IPS DF 19.7 (cell line): ENCODE results near the gene CSTF1.
"Not testable (repeated sequence)": the region's sequence is repeated elsewhere in the genome, so short reads cannot be mapped to it uniquely, and the experiment has no call there.

ENCODE experiments used
- DNase-seq: peaks from one replicate; pipeline ENCODE4 v3.0.0-alpha.2; 2013; ENCODE audit warnings: low read depth, low spot score

CSTF1 gene

DNA sequence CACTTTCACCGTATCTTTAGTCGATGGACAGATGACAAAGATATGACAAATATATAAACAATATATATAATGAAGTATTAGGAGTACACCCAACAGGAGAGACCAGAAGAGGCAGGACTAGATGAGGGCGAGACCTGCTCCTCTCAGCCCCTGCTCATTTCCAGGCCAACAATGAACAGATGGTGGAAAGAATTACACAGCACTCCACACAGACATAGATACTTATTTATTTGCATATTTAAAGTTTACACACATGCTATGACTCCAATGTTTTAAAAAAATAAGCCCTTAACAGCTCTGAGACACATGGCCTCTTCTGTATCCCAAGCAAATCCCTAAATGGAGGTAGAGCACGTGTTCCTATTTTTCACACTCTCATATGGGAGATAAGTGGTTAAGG, 23.3 kb upstream of the CSTF1 start:
- DNase-seq: no peak

DNA sequence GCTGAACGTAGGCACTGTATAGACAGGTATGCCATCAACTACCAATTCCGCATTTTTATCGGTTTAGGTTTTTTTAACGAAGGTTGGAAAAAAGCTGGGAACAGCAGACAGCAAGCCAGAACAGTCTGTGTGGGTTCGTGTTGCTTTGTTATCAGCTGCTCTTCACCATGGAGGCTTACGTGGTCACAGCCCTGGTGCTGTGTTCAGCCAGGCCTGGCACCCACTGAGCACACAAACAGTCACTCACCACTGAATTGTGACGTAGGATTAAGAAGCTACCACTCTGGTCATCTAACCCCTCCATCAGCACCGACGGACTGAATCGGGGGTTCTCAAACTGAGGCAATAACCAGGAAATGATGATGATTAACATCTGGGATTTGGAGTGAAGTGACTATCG, 20.5 kb upstream of the CSTF1 start:
- no peak for DNase-seq

DNA sequence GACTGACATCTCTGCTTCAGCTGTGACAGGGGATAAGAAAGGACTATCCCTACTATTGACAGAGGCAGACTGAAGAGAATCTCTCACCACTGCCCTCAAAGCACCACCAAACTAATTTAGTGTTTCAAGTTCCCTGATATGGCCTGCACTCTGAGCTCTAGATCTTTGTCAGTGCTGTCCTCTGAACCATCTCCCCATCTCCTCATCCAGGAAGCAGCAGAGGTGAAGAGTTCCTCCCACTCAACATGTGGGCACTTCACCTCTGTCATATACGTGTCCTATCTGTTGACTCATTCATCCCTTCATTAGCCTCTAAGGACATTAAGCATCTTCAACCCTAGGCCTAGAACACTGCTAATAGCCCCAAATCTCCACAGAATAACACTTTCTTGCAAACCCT, 19.6 kb upstream of the CSTF1 start:
- no peak for DNase-seq

DNA sequence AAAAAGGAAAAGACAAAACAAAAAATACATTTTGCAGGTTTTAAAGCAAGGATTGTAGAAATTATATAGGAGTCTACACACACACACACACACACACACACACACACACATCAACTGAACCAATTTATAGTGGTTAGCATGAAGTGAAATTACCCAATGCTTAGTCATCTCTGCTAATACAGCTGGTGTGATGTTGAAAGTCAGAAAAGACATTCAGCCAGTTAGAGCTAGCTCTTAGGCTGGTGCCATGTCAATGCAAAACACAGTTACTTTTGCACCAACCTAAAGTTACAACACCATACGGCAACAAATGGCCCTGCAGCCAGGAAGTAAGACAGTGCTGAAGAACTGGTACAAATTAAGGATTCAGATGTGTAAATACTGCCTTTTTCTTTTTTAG, 18.5 kb upstream of the CSTF1 start:
- DNase-seq: no peak

DNA sequence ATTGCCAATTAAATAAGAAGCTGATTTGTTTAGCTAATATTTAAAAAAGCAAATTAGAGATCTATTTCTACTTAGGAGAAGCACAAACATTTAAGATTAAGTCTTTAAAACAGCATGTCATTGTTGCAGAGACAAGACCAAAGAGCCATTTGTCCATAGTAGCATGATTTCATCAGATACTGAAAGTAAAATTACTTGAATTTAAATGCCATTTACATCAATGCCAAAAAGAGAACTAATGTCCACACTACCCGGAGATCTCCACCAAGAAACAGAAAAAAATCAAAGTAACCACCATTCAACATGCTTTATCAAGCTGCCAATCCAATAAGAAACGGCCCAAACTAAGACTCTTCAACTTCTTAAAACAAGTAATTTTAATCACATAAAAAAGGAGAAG, 16.1 kb upstream of the CSTF1 start:
- DNase-seq: no peak

DNA sequence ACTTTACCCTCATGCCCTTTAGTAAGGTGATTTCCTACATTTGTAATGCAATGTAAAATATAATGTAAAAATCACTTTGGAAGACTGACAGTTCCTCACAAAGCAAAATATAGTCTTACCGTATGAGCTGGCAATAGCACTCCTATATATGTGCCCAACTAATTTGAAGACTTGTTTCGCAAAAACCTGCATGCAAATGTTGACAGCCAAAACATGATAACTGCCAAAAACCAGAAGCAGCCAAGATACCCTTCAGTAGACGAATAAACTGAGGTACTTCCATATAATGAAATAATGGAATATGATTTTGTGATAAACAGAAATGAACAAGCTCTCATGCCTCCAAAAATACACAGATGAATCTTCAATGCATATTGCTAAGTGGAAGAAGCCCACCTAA, 14.1 kb upstream of the CSTF1 start:
- DNase-seq: no peak

DNA sequence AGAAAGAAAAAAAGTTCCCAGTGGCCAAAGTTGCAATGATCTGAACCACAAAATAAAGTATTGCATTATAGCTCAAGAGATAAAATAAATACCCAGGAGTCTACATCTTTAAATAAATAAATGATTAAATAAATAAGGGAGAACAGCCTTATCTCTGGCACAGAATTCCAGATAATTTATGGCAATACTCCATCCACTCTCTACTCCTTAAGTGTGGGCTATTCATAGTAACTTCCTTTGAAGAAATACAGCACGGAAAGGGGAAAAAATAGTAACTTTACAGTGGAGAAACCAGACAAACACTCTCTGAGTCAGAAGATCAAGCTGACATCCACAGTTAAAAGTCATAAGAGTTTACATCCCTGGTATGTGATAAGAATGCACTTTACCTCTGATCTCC, 12.1 kb upstream of the CSTF1 start:
- no peak for DNase-seq

DNA sequence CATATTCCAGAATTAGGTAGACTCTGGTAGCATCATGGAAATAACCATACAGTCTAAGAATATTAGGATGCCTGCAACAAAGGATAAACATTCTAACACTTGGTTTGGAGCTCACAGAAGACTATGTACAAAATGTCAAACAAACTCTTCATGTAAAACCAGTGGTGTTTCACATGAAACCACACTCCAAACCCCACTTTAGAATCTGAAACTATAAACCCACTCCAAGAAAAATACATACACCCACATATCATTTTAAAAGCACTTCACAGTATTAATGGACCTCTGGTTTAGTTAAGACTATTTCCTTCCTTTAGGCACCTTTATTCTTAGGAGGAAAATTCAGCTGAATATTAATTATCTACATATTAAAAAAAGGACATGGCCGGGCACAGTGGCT, 10.9 kb upstream of the CSTF1 start:
- DNase-seq: no peak

DNA sequence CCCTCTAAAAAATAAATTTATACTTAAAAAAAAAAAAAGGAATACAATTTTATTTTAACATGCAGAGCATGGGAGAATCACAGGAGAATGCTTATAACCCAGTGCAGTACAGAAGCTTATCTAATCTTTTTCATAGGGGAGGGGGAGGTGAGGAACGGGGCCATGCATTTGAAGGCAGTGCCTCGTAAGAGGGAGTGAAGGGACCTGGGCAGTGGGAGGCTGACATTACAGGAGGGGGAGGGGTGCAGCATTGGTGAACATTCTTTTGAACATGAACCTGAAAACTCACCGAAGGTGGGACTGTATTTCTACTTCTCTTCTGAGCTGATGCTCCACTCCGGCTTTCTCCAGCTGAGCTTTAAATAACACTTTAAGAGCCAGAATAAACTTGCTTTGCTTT, 9.7 kb upstream of the CSTF1 start:
- no peak for DNase-seq

DNA sequence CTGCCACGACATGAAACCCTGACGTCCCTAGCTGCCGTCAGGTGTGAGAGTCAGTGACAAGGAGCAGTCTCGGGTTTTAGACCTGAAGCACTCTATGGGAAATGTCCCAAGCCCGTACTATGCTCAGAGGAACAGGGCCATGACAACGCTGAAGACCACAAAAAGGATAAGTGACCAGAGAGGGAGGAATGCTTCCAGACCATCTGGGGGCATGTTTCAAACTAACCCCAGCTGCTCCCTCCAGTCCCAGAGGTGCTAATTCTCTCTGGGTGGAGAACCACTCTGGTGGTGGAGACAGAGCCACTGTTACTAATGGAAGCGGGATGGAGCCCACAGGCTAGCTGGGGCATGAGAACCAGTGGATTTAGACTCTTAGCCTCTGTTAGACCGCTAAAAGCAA, 9.1 kb upstream of the CSTF1 start:
- no peak for DNase-seq

DNA sequence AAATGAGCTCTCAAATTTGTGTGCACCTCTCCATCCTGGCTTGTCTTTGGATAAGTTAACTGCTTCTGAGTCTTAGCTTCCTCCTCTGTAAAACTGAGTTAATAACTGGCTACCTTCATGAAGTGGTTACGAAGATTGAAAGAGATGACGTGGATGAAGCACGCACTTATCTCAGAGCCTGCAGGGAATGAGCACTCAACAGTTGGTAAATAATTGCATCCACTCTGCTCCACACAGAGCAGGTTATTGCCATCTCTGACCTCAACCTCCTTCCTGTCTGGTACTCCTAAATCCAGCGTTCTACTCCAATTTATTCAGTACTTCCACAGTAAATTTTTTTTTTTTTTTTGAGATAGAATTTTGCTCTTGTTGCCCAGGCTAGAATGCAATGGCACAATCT, 7.3 kb upstream of the CSTF1 start:
- DNase-seq: no peak

DNA sequence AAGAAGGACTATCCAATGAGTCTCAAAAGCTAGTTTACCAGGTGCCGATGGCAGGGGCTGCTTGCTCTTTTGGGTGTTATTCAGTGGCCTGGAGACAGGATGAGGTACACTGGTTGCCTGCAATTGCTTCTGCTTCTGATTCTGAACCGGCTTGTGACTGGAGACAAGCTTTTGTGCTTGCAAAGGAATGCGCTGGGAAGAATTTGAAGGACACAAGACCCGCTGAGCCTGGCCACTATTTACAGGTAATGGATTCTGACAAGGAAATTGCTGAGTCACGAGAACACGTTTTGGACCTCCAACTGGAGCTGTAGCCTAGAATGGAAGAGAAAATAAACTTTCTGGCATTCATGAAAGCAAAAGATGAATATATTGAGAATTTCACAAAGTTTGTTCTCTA, 6.2 kb upstream of the CSTF1 start:
- DNase-seq: no peak

DNA sequence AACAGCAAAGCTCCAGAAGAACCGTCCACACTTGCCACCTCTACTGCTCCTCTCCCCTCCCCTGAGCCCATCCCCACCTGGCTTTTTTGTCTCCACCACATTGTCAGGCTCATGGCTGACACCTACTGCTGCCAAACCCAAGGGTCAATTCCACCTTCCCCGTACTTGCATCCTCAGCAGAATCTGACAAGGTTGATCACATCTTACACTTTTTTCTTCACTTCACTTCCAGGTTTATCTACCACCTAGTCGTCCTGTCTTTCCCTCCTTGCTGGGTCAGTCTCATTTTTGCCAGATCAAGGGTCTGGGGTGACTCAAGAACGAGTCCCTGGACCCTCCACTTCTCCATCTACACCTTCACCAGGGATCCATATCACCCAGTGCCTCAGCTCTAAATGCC, 3.6 kb upstream of the CSTF1 start:
- no peak for DNase-seq

DNA sequence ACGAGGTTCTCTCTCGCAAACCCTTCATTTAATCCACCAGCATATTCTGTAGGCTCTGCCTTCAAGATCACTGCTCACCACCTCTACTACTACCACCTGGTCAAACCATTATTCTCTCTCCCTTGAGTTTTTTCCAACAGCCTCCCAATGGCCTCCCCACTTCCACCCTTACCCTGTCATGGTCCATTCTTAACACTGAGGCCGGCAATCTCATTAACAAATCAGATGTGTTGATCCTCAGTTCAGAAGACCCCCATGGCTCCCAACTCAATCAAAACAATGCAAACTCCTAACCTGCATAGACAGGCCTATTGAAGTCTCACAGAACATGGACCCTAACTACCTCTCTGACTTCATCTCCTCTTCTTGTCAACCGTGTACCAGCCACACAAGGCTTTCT, 2.6 kb upstream of the CSTF1 start:
- DNase-seq: no peak

DNA sequence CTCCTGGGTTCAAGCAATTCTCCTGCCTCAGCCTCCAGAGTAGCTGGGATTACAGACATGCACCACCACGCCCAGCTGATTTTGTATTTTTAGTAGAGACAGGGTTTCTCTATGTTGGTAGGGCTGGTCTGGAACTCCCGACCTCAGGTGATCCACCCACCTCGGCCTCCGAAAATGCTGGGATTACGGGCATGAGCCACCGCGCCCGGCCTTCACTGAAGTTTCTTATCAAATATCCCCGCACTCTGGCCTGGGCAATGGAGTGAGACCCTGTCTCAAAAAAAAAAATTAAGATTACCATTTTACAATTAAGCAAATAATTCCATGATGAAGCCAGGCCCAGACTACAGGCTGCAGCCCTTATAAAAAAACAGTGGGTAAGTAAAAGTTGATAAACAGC, 2.0 kb upstream of the CSTF1 start:
- not testable (repeated sequence) for DNase-seq

DNA sequence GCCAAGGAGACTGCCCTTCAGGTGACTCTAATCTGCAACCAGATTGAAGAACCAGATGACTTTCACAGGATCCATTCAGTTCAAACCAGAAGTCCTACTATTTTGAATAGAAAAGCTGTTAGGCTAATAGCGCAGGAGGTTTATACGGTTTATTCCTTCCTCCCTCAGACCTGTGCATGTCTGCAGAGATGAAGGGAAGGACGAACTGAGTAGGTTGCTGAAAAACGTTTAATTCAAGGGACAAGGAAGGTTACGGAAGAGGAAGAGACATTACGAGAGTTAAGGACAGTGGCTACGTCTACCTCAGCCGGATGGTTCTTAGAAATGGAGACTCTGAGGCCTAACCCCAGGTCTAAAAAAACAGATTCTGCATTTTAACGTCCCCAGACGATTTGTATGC, 1.4 kb upstream of the CSTF1 start:
- no peak for DNase-seq

DNA sequence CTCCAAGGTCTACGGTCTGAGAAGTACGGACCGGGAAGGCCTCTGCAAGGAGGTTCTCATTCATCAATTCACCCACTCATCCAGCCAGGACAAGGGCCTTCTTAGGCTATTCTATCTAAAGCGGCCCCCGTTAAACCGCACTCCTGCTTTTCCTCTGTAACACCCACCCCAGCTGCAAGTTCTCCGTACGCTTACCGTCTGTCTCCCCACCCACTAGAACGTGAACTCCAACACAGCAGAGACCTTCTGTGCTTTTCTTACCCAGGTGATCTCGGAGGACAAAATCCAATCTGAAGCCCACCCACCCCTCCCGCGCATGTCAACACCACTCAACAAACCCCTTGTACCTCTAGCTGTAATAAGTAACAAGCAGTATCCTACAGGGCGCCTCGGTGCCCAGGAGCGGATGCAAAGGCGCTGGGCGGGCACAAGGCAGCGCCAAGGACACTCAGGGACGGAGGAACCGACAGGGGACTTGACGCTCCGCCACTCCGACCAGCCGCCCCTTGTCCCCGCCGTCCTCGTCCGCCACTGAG, 781 bp upstream of the CSTF1 start:
- no peak for DNase-seq

DNA sequence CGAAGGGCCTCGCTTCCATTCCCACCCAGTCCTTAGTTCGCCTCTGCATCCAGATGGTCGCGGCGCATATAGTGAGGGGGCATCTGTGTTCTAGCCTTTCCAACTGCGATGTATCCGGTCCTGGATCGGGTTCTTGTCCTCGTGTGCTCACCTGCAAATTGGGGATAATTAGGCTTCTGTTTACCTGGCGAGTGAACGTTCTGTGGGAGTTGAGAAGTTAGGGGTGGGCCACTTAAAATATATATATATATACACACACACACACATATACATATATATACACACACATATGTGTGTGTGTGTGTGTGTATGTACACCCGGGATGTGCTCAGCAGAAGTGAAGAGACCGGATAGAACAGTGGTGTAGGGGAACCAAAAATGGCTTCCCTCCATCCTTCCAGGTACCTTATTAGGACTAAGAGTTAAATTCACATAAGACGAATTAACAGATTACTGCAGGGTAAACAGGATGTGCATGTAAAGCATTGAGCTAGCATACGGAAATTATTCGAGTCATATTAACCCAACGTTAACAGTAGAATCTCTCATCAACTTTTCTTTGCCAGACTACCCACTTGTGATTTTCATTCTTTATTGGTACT, 537 bp downstream of the CSTF1 start:
- DNase-seq: no peak

DNA sequence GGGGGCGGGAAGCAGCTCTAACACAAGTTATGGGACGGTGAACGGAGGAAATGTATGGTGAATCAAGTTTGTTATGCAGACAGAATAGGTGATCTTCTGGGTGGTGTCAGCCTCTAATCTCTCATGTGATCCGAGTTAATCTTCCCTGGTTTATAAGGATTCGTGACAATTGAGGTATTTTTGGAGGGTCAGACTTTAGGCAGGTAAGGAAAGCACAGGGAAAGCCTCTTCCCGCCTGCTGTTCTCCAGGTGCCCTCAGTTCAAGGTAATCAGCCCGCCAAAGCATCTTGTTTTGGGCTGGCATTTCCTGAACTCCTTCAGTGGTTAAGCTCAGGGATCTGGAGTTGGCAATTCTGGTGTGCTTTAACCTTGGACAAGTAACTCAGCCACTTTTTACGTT, 1.2 kb downstream of the CSTF1 start:
- no peak for DNase-seq

DNA sequence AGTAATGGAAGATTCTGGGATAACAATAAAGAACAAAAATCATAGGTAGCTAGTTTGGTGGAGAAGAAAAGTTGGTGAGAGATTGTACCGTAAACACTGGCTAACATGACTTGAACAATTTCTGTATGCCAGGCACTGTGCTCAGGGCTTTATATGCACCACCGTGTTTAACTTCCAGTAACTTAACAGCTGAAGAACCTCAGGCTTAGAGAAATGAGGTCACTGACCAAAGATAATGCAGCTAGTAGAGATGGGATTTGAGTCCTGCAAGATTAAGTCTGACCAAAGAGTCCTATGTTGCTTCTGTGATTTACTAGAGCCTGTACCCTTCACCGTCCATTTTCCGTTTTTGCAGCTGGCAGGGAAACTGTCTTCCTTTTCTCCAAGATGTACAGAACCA, 2.7 kb downstream of the CSTF1 start:
- DNase-seq: no peak

DNA sequence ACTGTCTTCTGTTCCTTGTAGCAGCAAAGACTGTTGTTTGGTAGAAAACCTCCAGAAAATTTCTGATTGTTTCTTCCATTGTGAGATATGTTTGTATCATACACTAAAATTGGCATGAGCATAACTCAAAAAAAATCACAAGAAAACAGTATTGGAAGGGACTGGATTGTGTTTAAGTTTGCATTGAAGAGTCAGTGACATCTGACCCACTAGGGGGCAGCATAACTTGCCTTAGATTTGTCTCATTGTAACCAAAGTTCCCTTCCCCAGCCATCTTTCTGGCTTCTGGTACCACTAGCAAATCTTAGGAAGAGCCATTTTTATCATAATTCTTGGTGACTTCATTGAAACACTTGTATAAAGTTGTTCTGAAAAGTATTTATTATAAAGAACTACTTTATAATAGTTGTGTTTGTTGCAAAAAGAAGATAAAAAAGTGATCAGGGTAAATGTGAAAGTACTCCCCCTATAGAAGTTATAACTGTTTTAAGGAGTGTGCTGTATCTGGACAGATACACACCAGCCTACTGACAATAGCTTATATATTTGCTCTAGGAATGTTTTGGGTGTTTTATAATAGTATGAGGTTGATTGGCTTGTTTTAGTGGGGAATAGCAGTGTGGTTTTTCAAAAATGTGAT, 7.7 kb downstream of the CSTF1 start:
- no peak for DNase-seq

DNA sequence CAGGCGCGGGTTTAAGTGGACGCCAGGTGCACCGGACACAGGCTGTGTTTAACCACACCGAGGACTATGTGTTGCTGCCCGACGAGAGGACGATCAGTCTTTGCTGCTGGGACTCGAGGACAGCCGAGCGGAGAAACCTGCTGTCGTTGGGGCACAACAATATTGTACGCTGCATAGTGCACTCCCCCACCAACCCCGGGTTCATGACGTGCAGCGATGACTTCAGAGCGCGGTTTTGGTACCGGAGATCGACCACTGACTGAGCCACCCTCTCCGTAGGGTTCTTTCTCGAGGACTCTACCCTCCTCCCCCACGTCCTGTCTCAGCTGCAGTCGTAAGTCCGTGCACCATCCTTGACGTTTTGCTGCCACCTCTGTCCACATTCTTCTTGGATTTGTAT, 11.0 kb downstream of the CSTF1 start:
- no peak for DNase-seq

DNA sequence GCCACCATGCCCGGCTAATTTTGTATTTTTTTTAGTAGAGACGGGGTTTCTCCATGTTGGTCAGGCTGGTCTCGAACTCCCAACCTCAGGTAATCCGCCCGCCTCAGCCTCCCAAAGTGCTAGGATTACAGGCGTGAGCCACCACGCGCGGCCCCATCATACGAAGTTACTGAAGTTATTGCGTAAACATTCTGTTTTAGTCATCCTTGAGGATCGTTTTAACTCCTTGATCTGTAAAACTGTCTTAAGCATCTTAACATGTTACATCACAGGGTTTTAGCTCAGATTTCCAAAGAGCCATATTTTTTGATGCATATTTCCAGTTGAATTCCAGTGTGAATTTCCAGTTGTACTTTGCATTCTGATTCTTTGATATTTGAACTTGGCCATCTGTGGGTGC, 12.9 kb downstream of the CSTF1 start:
- not testable (repeated sequence) for DNase-seq

DNA sequence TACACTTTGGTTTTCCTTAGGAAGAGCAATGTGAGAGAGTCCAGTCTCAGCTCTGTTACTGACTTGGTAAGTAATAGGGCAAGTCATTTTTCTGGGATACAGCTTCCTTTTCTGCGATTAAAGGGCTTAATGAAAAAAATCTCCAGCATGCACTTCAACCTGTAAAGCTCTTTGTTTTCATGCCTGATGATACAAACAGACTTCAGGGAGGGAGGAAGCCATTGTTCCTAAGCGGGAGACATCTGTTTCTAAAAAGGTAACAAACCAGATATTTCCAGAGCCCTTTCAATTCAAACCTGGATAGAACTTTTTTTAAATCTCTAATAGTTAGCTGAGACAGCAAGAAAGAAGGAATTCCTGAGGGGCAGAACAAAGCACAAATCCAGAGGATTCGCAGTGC, 14.5 kb downstream of the CSTF1 start:
- DNase-seq: no peak
